Activated naive CD8-positive, alpha-beta T cell treated with anti-CD3 and anti-CD28 coated beads, Interleukin-2, amount 50 U/mL, for 16 hours (primary cell): ENCODE measurements around the gene GCSAM.

Source experiments
- DNase-seq: peaks from one replicate; pipeline ENCODE4 v3.0.0-alpha.2; 2020; ENCODE audit warnings: low read depth, low spot score

Gene GCSAM, protein sequence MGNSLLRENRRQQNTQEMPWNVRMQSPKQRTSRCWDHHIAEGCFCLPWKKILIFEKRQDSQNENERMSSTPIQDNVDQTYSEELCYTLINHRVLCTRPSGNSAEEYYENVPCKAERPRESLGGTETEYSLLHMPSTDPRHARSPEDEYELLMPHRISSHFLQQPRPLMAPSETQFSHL

DNA sequence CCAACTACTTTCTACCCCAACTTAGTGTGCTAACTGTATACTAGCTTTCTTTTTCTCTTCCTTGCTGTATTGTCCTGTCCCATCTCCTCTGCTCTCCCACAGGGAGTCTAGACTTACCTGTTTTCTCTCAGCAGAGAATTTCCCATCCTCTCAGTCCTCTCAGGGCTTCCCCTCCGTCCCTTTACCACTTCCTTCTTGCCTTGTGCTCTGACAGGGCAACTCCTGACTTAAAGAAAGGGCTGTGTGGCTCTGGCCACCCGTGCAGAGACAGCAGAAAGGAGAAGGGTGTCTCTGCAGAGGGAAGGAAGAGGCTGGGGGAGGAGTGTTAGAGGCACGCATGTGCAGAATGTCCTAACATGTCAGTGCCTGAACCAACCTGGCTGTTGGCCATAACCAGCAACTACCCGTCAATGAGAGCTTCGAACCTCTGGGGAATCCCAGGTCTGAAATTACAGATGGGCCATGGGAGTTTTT is at the start of gene GCSAM:
GCSAM (minus strand) TSS at position 274 of the 474 bp plus-strand sequence; CDS start at position 146, 128 bp downstream.
- peak; percentile 21 for DNase-seq

DNA sequence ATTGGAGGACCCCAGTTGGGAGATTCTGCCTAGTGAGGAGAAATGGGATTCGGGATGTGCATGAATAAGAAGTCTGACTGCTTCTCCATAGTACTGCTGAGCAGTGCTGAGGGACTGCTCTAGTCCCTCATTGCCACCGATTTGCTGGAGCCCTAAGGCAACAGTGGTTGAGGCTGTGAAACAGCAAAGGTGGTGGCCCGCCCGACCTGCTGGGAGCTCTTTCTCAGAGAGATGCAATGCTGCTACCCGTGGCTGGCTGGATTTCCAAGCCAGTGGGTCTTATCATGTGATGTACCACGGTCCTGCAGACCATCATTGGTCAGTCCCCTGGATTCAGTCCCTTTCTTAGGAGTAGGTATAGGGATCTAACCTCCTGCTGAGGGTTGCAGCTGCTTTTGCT is 42.6 kb upstream of the GCSAM start:
- DNase-seq = no peak

DNA sequence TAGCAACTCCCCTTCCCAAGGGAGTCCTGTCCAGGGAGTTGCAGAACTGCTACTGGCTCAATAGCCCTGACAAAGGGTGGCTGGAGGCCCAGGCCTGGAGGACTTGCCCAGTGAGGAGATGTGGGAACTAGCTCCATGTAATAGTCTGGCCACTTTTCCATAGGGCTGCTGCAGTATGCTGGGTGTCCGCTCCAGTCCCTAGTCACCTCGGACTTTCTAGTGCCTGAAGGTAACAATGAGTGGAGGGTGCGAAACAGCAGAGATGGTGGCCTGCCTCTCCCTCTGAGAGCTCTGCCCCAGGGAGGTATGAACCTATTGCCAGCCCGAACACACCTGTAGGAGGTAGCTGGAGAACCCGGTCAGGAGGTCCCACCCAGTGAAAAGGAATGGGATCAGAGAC is 42.0 kb upstream of the GCSAM start:
- no peak for DNase-seq

DNA sequence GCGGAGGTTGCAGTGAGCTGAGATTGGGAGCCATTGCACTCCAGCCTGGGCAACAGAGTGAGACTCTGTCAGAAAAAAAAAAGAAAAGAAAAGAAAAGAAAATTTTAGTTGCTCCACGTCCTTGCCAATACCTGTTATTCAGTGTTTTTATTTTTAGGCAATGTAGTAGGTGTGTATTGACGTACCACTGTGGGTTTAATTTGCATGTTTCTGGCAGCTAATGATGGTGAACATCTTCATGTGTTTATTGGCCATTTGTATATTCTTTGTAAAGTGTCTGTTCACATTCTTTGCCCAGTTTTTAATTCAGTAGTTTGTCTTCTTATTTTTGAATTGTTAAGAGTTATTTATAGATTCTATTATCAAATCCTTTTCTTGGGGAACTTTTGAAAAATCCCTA is 38.1 kb upstream of the GCSAM start:
- no peak for DNase-seq

DNA sequence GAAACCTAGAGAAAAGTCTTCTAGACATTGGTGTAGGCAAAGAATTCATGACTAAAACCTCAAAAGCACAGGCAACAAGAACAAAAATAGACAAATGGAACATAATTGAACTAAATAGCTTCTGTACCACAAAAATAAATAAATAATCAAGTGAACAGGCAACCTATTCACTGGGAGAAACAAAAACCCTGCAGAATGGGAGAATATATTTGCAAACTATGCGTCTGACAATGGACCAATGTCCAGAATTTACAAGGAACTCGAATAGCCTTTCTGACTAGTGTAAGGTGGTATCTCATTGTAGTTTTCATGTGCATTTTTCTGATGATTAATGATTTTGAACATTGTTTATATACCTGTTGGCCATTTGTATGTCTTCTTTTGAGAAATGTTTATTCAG is 37.0 kb upstream of the GCSAM start:
- no peak for DNase-seq

DNA sequence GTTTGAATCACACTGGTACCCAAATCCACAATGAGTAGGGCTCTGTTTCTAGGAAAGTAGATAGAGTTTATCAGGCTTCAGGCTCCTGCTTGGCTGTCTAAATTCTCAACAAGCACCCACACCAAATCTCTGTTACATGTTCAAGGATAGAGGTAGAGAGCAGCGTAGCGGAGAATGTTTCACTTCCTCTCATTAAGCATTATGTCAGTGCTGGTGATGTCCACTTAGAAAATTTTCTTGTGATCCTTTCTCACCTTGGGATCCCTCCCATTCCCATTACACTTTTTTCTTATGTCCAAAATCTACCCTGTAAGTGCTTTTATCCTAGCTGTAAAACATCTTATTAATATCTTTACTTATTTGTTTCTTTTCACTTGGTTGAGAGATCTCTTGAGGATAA is 34.7 kb upstream of the GCSAM start:
- no peak for DNase-seq

DNA sequence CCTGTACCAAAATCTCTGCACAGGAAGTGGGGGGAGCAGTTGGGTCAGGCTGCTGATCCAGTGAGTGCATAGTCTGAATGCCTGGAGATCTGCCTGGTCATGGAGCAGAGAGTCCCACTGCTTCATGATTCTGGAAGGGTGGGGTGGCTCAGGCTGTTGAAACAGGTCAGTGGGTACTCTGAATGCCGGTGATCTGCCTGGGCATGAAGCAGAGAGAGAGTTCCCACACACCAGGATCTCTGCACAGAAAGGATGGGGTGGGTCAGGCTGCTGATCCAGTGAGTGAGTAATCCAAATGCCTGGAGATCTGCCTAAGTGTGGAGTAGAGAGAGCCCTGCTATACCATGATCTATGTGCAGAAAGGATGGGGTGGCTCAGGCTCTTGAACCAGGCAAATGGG is 16.1 kb upstream of the GCSAM start:
- DNase-seq = no peak

DNA sequence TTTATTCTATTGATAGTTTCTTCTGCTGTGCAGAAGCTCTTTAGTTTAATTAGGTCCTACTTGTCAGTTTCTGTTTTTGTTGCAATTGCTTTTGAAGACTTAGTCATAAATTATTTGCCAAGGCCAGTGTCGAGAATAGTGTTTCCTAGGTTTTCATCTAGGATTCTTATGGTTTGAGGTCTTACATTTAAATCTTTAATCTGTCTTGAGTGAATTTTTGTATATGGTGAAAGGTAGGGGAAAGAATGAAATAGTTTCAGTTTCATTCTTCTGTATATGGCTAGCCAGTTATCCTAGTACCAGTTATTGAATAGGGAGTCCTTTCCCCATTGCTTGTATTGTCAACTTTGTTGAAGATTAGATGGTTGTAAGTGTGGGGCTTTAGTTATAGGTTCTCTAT is 10.6 kb upstream of the GCSAM start:
- DNase-seq = no peak

DNA sequence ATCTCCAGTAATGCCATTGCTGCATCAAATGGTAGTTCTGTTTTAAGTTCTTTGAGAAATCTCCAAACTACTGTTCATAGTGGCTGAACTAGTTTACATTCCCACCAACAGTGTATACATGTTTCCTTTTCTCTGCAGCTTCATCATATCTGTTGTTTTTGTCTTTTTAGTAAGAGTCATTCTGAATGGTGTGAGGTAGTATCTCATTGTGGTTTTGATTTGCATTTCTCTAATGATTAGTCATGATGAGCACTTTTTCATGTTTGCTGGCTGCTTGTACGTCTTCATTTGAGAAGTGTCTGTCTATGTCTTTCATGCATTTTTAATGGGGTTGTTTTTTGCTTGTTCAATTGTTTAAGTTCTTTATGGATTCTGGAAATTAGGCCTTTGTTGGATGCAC is 10.2 kb upstream of the GCSAM start:
- no peak for DNase-seq

DNA sequence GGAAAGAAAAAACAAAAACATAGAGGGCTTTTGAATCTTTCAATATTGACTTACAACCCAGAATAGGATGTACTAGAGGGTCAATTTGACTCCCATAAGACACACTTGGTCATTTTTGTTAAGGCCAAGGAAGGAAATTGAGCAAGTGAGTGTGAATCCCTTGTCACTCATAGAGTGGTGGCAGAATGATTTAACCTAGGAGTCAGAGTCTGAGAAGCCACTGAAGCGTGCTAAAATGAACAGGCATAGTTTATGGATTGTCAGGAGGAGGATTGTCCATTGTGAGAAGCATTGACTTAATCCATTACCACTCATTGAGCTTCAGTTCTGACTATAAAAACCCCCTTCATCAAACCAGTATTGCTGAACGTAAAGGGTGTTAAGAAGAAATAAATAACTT is 8.2 kb upstream of the GCSAM start:
- no peak for DNase-seq

DNA sequence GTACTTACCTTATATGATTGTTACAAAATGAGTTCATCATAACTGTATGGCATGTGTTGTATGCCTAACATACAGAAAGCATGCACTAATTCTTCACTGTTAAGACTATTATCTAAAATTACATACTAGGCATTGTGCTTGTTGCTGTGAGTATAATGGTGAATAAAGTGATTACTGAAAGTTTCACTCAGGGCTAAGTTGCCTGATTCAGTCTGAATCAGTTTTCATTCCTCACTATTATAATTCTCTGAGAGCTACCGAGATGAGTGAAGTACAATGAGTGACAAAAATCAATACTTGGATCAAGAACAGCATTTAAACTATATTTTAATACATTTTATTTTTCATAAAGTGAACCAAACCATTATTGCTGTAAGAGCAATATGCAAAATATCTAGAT is 7.5 kb upstream of the GCSAM start:
- no peak for DNase-seq

DNA sequence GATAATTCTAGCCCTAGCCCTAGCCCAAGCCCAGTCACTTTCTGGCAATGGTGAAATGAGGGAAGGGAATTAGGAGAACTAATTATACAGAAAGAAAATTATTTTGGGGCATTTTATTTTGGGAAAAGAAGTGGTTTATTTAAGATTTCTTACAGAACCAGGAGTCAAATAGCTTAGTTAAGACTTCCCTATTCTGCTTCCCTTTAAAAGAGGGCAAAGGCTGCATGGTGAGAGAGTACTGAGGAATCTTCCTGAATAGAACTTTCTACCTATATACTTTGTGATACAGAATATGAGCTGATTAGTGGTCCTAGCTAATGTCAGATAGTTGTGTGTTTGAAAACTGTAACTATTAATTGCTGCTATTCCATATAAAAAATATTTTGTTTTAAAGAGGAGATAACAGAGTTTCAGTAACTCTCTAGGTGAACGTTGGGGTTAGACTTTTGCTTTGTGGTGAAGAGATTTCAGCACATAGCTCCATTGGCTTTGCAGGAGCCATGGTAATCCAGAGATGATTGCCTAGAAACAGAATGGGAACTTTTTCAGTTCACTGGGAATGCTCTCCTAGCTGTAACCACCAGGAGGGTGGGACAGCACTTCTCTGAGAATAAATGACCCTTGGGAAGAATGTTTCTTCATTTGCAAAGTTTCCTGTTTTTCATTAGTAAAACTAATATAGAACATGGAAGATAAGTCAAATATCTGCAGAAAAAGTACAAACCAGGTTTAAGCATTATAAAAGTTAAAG is 5.3 kb upstream of the GCSAM start:
- DNase-seq = no peak

DNA sequence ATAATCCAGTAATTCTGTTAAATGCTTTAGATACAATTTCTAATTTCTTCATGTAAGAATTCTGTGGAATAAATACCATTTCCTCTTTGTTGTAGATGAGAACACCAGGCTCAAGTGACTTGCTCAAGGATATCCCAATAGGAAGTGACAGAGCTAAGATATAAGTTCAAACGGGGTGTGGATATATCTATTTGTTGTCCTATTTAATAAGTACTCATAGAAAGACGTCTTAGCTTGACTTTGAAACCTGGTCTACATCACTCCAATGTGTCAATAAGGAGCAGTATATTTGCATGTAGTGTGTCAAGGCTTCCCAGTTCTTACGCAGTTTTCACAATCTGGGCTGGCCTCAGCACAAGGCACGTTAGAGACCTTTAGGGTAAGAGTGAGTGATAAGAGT is 4.7 kb upstream of the GCSAM start:
- no peak for DNase-seq

DNA sequence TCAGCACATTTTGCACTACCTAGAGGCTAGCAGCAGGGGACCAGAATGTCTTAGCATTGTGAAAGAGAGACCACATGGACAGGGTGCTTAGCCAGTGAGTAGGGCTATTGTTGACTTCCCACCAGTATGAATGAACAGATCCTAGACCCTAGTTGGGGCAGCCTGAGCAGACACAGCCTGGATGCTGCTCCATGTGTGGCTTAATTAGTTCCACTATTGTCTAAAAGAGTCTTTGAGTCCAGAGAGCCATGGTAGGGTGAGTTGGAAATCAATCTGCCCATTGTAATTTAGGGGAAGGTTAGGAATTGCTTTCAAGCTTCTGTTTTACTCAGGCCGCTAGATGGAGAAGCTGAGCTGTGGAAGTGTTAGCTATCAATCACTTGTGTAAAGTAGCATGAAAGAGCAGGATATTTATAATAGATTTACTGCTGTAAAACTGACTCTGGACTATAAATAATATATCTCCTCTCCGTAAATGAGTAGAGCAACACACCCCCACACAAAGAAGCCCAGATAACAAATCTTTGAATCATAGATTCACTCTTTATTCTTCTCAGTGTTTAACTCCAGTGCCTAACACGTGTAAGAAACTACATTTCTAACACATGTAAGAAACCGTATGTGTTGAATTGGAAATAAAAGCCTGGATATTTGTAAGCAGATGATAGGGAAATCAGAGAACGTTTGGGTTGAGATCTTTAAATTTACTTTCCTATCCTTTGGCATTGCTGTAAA is 4.1 kb upstream of the GCSAM start:
- DNase-seq = no peak

DNA sequence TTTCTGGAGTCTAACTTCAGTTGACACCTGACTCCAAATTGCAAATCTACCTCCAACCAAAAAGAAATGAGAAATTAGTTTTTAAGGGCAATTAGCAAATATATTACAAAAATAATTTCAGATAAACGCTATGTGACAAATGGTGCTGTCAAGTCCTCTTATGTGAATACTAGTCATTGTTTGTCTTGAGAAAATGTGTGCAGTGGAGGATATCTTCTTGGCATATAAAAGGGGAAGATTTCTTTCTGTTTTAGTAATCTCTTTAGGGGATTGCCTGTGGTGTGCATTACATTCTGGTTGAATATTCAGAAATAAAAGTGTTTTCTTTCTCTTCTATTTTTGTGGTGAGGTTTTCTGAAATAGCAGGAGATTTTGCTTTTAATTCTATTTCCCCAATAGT is 3.0 kb upstream of the GCSAM start:
- no peak for DNase-seq

DNA sequence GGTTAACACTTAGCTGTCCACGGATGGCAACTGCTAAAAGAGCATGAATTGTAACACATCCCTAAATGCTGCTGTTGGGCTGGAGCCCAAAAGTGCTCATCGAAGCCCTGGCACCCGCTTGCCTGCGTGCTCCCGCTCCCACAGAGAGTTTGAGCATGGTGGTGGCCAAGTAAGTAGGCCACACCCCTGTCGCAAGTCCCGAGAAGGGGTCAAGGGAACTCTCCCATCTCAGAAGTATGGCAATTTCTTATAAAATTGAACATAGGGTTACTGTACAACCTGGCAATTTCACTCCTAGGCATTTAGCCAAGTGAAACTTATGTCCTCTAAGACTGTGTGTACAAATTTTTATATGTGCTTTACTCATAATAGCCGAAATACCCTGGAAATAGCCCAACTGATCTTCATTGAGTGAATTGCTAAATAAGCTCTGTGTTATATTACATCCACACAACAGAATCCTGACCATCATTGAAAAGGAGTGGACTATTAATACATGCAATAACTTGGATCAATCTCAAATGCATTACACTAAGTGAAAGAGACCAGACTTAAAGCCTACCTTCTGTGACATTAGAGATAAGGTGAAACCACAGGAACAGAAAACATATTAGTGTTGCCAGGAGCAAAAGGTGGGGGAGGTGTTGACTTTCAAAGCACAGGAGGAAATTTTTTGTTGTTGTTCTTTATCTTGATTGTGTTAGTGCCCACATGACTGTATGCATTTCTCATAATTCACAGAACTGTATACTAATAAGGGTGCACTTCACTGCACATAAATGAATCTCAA is 1.5 kb upstream of the GCSAM start:
- DNase-seq = no peak

DNA sequence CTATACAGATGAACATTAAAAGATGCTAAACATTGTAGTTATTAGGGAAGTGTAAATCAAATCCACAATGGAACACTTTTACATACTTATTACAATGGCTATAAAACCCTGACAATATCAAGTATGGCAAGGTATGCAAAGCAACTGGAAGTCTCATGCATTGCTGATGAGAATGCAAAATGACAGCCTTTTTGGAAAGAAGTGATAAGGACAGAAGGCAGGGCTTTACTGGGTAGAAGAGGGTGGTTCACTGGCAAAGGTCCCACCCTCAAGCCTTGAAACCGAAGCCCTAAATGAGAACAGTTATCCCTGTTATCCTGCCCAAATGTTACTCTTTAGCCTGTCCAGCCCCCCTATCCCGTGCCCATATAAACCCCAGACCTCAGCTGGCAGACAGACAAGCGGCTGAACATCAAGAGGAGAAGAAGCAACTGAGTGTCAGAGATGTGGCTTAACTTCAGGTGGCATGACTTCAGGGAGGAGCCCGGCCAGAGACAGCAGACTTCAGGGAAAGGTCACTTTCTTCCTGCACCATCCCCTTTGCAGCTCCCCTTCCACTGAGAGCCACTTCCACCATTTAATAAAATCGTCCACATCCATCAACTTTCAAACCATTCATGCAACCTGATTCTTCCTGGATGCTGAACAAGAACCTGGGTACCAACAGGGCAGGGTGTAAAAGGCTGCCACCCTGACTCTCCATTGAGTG is 732 bp upstream of the GCSAM start:
- DNase-seq = no peak

DNA sequence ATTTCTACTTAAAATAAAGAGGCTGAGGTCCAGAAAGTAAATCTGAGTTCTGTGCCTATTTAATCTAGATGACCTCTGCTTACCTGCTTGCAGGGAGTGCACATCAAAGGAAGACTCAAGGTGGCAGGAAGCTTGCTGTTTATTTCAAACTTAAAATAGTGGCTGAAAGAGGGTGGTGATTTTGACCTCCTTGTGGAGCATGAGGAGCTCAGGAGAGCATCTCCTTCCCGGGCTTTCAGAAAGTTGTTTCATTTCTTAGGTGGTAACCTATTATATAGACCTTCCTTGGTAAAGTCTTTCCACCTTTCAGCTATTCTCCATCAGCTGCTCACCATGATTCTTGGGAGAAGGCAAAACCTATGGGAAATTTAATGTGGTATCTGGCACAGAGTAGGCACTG is 494 bp downstream of the GCSAM start:
- no peak for DNase-seq

DNA sequence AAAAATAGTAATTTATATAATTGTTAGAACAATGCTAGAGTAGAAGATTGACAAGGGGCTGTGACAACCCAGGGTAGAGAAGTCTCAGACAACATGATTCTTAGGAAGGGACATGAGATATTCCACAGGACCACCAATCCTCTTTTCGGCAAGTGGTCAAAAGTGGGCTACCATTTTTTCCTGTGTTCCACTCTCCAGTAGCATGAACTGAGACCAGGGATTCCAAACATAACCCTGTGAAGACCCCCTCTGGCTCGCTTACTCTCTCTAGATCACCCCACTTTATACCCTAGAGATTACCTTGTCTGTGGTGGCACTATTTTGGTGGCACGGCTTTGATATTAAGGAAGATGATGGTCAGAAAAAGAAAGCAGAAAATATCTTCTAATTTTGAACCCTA is 960 bp downstream of the GCSAM start:
- no peak for DNase-seq

DNA sequence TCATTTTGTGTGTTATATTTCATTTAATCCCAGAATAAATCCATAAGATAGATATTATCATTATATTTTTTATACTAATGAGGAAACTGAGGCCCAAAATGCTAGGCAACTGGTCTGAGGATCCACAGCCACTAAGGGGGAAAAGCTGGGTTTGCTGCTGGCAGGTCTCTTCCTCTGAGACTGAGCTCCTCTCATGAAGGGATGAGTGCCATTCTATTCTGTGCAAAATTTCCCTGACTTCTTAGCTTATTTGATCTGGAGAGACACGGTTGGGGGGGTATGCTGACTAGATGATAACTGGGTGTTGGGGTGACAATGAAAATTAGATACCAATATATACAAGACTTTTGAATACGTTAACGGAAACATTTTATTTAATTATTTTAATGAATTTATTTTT is 1.9 kb downstream of the GCSAM start:
- DNase-seq = no peak

DNA sequence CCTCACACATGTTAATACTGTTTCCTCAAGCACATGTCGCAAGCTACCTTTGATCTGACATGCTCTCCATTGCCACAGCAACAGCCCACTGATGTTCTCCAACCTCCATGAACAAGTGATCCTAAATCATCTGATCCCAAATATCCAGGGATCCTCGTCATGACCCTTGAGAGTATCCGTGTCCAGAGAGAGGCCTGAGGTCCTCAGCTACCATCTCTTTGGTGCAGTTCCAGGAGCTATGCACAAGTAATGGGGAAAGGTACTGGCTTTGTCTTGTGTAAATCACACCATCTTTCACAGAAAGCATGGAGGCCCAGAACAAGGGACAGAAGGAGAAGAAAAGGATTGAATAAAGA is 2.4 kb downstream of the GCSAM start:
- no peak for DNase-seq
